ENCODE results near the gene AQR.

AQR gene

GRCh38 chr15:34861214-34861613, 108.3 kb downstream of the AQR start:
- no peak overlapping the region for H3K4me2 ChIP-seq (ENCODE audit: insufficient read depth, low read length)
- TF ChIP-seq, protein P1, sequence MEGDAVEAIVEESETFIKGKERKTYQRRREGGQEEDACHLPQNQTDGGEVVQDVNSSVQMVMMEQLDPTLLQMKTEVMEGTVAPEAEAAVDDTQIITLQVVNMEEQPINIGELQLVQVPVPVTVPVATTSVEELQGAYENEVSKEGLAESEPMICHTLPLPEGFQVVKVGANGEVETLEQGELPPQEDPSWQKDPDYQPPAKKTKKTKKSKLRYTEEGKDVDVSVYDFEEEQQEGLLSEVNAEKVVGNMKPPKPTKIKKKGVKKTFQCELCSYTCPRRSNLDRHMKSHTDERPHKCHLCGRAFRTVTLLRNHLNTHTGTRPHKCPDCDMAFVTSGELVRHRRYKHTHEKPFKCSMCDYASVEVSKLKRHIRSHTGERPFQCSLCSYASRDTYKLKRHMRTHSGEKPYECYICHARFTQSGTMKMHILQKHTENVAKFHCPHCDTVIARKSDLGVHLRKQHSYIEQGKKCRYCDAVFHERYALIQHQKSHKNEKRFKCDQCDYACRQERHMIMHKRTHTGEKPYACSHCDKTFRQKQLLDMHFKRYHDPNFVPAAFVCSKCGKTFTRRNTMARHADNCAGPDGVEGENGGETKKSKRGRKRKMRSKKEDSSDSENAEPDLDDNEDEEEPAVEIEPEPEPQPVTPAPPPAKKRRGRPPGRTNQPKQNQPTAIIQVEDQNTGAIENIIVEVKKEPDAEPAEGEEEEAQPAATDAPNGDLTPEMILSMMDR (IDR thresholded peaks at IDR 0.05; ENCODE audit: borderline replicate concordance, extremely low read depth, low read length, poor library complexity, severe bottlenecking), result no peak
- no peak for TF ChIP-seq EZH2 (IDR thresholded peaks at IDR 0.05; ENCODE audit: borderline replicate concordance, low read depth, low read length, severe bottlenecking)
- H4K20me1 ChIP-seq (ENCODE audit: insufficient read depth, low read length), result no peaks in the 10 kb centered on the region
- H3K4me3 ChIP-seq (ENCODE audit: low read depth in 1 of 2, low read length in 2 of 2), result no peak overlapping the region
- H3K9me3 ChIP-seq (ENCODE audit: insufficient read depth, low read length, severe bottlenecking), result no peaks in the 10 kb centered on the region
- no peaks in the 10 kb centered on the region for H3K79me2 ChIP-seq (ENCODE audit: insufficient read depth, low read length)
- H3K4me1 ChIP-seq (ENCODE audit: insufficient read depth, low read length), result no peaks in the 10 kb centered on the region
- DNase-seq (no peak), ATAC-seq (ENCODE audit: insufficient read depth, low read depth) (no peak)
- H3K27ac ChIP-seq (ENCODE audit: low read length), result no peak overlapping the region
- H2AFZ ChIP-seq (ENCODE audit: low read depth, low read length), result no peak overlapping the region
- no peak overlapping the region for H3K9ac ChIP-seq (ENCODE audit: low read depth, low read length)
- H3K27me3 ChIP-seq (ENCODE audit: insufficient read depth, low read length, poor library complexity), result no peaks in the 10 kb centered on the region
- peaks cover 61% of the 10 kb centered on the region for H3K36me3 ChIP-seq (ENCODE audit: insufficient read depth, low read length)

GRCh38 chr15:34855893-34856292, 113.6 kb downstream of the AQR start:
- no peaks in the 10 kb centered on the region for H3K27me3 ChIP-seq (ENCODE audit: insufficient read depth, low read length, poor library complexity)
- no peak overlapping the region for H3K4me2 ChIP-seq (ENCODE audit: insufficient read depth, low read length)
- no peak overlapping the region for H3K4me3 ChIP-seq (ENCODE audit: low read depth in 1 of 2, low read length in 2 of 2)
- H3K27ac ChIP-seq (ENCODE audit: low read length), result no peak overlapping the region
- no peak overlapping the region for H3K9ac ChIP-seq (ENCODE audit: low read depth, low read length)
- H3K79me2 ChIP-seq (ENCODE audit: insufficient read depth, low read length), result no peaks in the 10 kb centered on the region
- TF ChIP-seq EZH2 (IDR thresholded peaks at IDR 0.05; ENCODE audit: borderline replicate concordance, low read depth, low read length, severe bottlenecking), result no peak
- TF ChIP-seq, protein P1 (IDR thresholded peaks at IDR 0.05; ENCODE audit: borderline replicate concordance, extremely low read depth, low read length, poor library complexity, severe bottlenecking), result no peak
- no peaks in the 10 kb centered on the region for H3K4me1 ChIP-seq (ENCODE audit: insufficient read depth, low read length)
- H4K20me1 ChIP-seq (ENCODE audit: insufficient read depth, low read length), result no peaks in the 10 kb centered on the region
- peaks cover 48% of the 10 kb centered on the region for H3K36me3 ChIP-seq (ENCODE audit: insufficient read depth, low read length)
- H3K9me3 ChIP-seq (ENCODE audit: insufficient read depth, low read length, severe bottlenecking), result no peaks in the 10 kb centered on the region
- no peak overlapping the region for H2AFZ ChIP-seq (ENCODE audit: low read depth, low read length)
- no peak for DNase-seq
- ATAC-seq (ENCODE audit: insufficient read depth, low read depth), result no peak

DNA sequence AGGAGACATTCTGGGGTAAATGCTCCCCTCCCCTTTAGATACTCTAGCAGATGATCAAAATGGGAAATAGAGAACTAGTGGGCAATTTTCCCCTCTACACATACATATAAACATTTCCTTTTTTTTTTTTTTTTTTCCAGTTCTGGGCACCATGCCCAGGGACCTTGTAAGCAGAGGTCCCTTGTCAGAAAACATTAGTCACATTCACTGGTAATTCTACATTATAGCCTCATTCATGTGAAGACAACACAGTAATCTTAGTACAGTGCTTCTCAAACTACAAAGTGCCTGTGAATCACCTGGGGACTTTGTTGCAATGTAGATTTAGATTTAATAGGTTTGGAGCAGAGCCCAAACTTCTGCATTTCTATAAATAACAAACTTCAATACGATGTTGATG, 114.1 kb downstream of the AQR start:
- H3K36me3 ChIP-seq (ENCODE audit: insufficient read depth, low read length), result peaks cover 44% of the 10 kb centered on the region
- H3K4me2 ChIP-seq (ENCODE audit: insufficient read depth, low read length), result no peak overlapping the region
- no peak overlapping the region for H3K4me3 ChIP-seq (ENCODE audit: low read depth in 1 of 2, low read length in 2 of 2)
- H3K9ac ChIP-seq (ENCODE audit: low read depth, low read length), result no peak overlapping the region
- H3K4me1 ChIP-seq (ENCODE audit: insufficient read depth, low read length), result no peaks in the 10 kb centered on the region
- no peaks in the 10 kb centered on the region for H3K27me3 ChIP-seq (ENCODE audit: insufficient read depth, low read length, poor library complexity)
- no peaks in the 10 kb centered on the region for H3K9me3 ChIP-seq (ENCODE audit: insufficient read depth, low read length, severe bottlenecking)
- H2AFZ ChIP-seq (ENCODE audit: low read depth, low read length), result no peak overlapping the region
- H4K20me1 ChIP-seq (ENCODE audit: insufficient read depth, low read length), result no peaks in the 10 kb centered on the region
- no peaks in the 10 kb centered on the region for H3K79me2 ChIP-seq (ENCODE audit: insufficient read depth, low read length)
- ATAC-seq (ENCODE audit: insufficient read depth, low read depth), result no peak
- TF ChIP-seq EZH2 (IDR thresholded peaks at IDR 0.05; ENCODE audit: borderline replicate concordance, low read depth, low read length, severe bottlenecking), result no peak
- TF ChIP-seq, protein P1 (IDR thresholded peaks at IDR 0.05; ENCODE audit: borderline replicate concordance, extremely low read depth, low read length, poor library complexity, severe bottlenecking), result no peak
- H3K27ac ChIP-seq (ENCODE audit: low read length), result no peak overlapping the region
- DNase-seq, result no peak

DNA sequence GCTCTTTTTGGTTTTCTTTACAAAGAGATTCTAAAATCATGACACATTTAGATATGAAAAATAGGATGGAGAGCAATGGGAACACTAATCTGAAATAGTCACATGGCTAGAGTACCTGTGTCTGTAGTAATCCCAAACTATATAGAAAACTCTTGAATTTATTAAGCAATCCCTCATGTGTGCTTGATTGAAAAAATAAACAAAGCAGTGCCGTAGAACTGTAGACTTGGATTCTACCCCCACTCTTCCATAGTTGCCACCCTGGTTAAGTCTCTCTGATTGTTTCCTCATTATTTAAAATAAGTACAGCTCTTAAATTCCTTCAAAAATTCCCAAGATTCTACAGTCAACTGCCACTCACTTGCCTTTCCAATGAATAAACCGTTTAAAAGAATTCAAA, 115.3 kb downstream of the AQR start:
- Histone ChIP-seq H3K27ac (ENCODE audit: low read length) (no peak overlapping the region), H3K4me3 (ENCODE audit: low read depth in 1 of 2, low read length in 2 of 2) (no peak overlapping the region), H3K9me3 (ENCODE audit: insufficient read depth, low read length, severe bottlenecking) (no peaks in the 10 kb centered on the region), H3K4me2 (ENCODE audit: insufficient read depth, low read length) (no peak overlapping the region), H3K9ac (ENCODE audit: low read depth, low read length) (no peak overlapping the region), H3K4me1 (ENCODE audit: insufficient read depth, low read length) (no peaks in the 10 kb centered on the region), H4K20me1 (ENCODE audit: insufficient read depth, low read length) (no peaks in the 10 kb centered on the region), H2AFZ (ENCODE audit: low read depth, low read length) (no peak overlapping the region), H3K27me3 (ENCODE audit: insufficient read depth, low read length, poor library complexity) (no peaks in the 10 kb centered on the region), H3K79me2 (ENCODE audit: insufficient read depth, low read length) (no peaks in the 10 kb centered on the region), H3K36me3 (ENCODE audit: insufficient read depth, low read length) (peaks cover 36% of the 10 kb centered on the region)
- no peak for TF ChIP-seq EZH2 (IDR thresholded peaks at IDR 0.05; ENCODE audit: borderline replicate concordance, low read depth, low read length, severe bottlenecking)
- TF ChIP-seq, protein P1 (IDR thresholded peaks at IDR 0.05; ENCODE audit: borderline replicate concordance, extremely low read depth, low read length, poor library complexity, severe bottlenecking), result no peak
- DNase-seq (no peak), ATAC-seq (ENCODE audit: insufficient read depth, low read depth) (no peak)

Data from DND-41 (cell line).